Endothelial cell of umbilical vein (primary cell): ENCODE results near the gene CHD5. TPM values are rescaled to one million over a fixed set of nuclear protein-coding genes. Genes with fewer than 3 reads are reported as not detected.

Experiments used
- BruUV-seq: library from RNA; stranded (reverse); fragments of 400-500 nt; replicated peaks from 2 replicates; lab custom pipeline; 2021; lab: Mats Ljungman, UMichigan
- CTCF ChIA-PET: fragments of 300-600, 350-600 bp; sonication (Branson Sonifier 250); formaldehyde crosslinking; loops from one replicate; lab custom pipeline; 2021; ENCODE audit warnings: antibody characterized with exemption, inconsistent platforms; lab: Charles Lee
- POLR2A ChIA-PET: fragments of 300-600, 350-600 bp; sonication (Branson Sonifier 250); formaldehyde crosslinking; loops from one replicate; lab custom pipeline; 2021; ENCODE audit warnings: antibody characterized with exemption, inconsistent platforms; lab: Charles Lee
- DNase-seq: peaks from one replicate; pipeline ENCODE4 v3.0.0-alpha.2; 2011; ENCODE audit warnings: low read depth, low spot score
- FAIRE-seq: peaks from 2 replicates; lab custom pipeline; 2011; peaks lifted over from hg19 to GRCh38; lab: Jason Lieb, UNC
- H2AFZ ChIP-seq: 2 replicates; pipeline ENCODE4 v1.6.0; 2012; ENCODE audit warnings: low read depth, low read length, control low read depth, inconsistent platforms
- H3K27ac ChIP-seq: 2 replicates; pipeline ENCODE4 v1.5.1; 2011; ENCODE audit warnings: low read depth, mild to moderate bottlenecking, control low read depth, low read length, moderate library complexity; ENCODE audit not compliant: insufficient read depth
- H3K27me3 ChIP-seq, 2 experiments: 2 replicates each; pipeline versions ENCODE4 v1.6.0 to v1.6.1; 2011; ENCODE audit warnings: low read length in 2 of 2, mixed read lengths in 1 of 2; ENCODE audit not compliant: control insufficient read depth in 2 of 2, insufficient read depth in 2 of 2
- H3K36me3 ChIP-seq, 2 experiments: 2 replicates in 1 of 2; 3 replicates in 1 of 2; pipeline ENCODE4 v1.5.1; 2011; ENCODE audit warnings: low read length in 2 of 2, mild to moderate bottlenecking in 1 of 2, moderate library complexity in 1 of 2; ENCODE audit not compliant: control insufficient read depth in 2 of 2, insufficient read depth in 2 of 2; ENCODE audit errors: extremely low read depth in 1 of 2
- H3K4me1 ChIP-seq: 3 replicates; pipeline ENCODE4 v1.5.1; 2011; ENCODE audit warnings: mild to moderate bottlenecking, low read length; ENCODE audit not compliant: control insufficient read depth, insufficient read depth; ENCODE audit errors: extremely low read depth
- H3K4me2 ChIP-seq: 2 replicates; pipeline ENCODE4 v1.6.1; 2011; ENCODE audit warnings: low read length, control low read depth, mixed read lengths; ENCODE audit not compliant: insufficient read depth
- H3K4me3 ChIP-seq, 3 experiments: fragments of 200-600 bp in 1 of 3; sonication (generic), shearing (Covaris generic) in 1 of 3; replicated peaks in 1 of 3; 2 replicates each; pipeline ENCODE4 v1.5.1; 2011 to 2016; ENCODE audit warnings: control low read depth in 3 of 3, low read length in 3 of 3, mild to moderate bottlenecking in 2 of 3, inconsistent platforms in 1 of 3, low read depth in 1 of 3, moderate library complexity in 1 of 3; ENCODE audit not compliant: insufficient read depth in 1 of 3
- H3K79me2 ChIP-seq: 2 replicates; pipeline ENCODE4 v1.6.0; 2012; ENCODE audit warnings: low read length, inconsistent platforms; ENCODE audit not compliant: control insufficient read depth, insufficient read depth
- H3K9ac ChIP-seq: replicated peaks from 2 replicates; pipeline ENCODE3; 2011; ENCODE audit warnings: low read length, control low read depth; ENCODE audit not compliant: insufficient read depth; ENCODE audit errors: extremely low read depth
- H3K9me1 ChIP-seq: replicated peaks from 3 replicates; pipeline ENCODE4 v1.6.0; 2011; ENCODE audit warnings: mild to moderate bottlenecking, low read length; ENCODE audit not compliant: control insufficient read depth, insufficient read depth; ENCODE audit errors: extremely low read depth
- H3K9me3 ChIP-seq: replicated peaks from 2 replicates; pipeline ENCODE4 v1.5.1; 2012; ENCODE audit warnings: low read length, inconsistent platforms; ENCODE audit not compliant: control insufficient read depth, insufficient read depth
- H4K20me1 ChIP-seq: replicated peaks from 2 replicates; pipeline ENCODE3; 2011; ENCODE audit warnings: mild to moderate bottlenecking, low read length; ENCODE audit not compliant: control insufficient read depth, insufficient read depth; ENCODE audit errors: extremely low read depth
- EZH2 ChIP-seq: IDR thresholded peaks from 2 replicates; pipeline ENCODE4 v1.6.1; 2012; ENCODE audit warnings: borderline replicate concordance, low read depth, mild to moderate bottlenecking, moderate library complexity, low read length, inconsistent platforms; ENCODE audit not compliant: severe bottlenecking
- FOS ChIP-seq: IDR thresholded peaks from 2 replicates; pipeline ENCODE4 v1.6.1; 2011; ENCODE audit warnings: mild to moderate bottlenecking, low read length, moderate library complexity, borderline replicate concordance; ENCODE audit not compliant: insufficient read depth
- GATA2 ChIP-seq: IDR thresholded peaks from 2 replicates; pipeline ENCODE4 v1.7.0; 2011; ENCODE audit warnings: low read depth, mild to moderate bottlenecking, moderate library complexity, mixed read lengths, low read length; ENCODE audit not compliant: insufficient read length, insufficient read depth
- JUN ChIP-seq: IDR thresholded peaks from 2 replicates; pipeline ENCODE4 v1.6.1; 2011; ENCODE audit warnings: borderline replicate concordance, low read depth; ENCODE audit not compliant: insufficient read length, insufficient read depth
- MYC ChIP-seq: IDR thresholded peaks from one replicate; pipeline ENCODE4 v1.6.1; 2011; ENCODE audit warnings: mild to moderate bottlenecking, low read depth, low read length
- POLR2A ChIP-seq: IDR thresholded peaks from 2 replicates; pipeline ENCODE4 v1.6.1; 2012; ENCODE audit warnings: low read depth, mild to moderate bottlenecking, control low read depth, low read length
- POLR2AphosphoS5 ChIP-seq: IDR thresholded peaks from 2 replicates; pipeline ENCODE4 v1.6.1; 2012; ENCODE audit warnings: low read depth, mild to moderate bottlenecking, control low read depth, low read length, moderate library complexity; ENCODE audit not compliant: insufficient read depth
- dilution Hi-C: fragments of 300-500 bp; cut with MboI; formaldehyde crosslinking; loops from one replicate; pipeline ENCODE4 v1.15.0; 2019; ENCODE audit warnings: low sequenced_read_pairs; ENCODE audit not compliant: extremely low pct_ligation_motif_present
- intact Hi-C: fragments of 100-400 bp; cut with micrococcal nuclease; formaldehyde crosslinking; loops from one replicate; pipeline ENCODE4 v1.10.0; 2022
- polyA plus RNA-seq, 4 experiments: library from polyadenylated mRNA; depleted of rRNA in 3 of 4; stranded (reverse) in 3 of 4; unstranded in 1 of 4; fragments of >200 nt; gene quantifications; 2 replicates each; pipeline versions ENCODE4 v1.2.1 to v1.2.3, GENCODE V29; 2011 to 2012; ENCODE audit warnings: missing spikeins in 1 of 4
- total RNA-seq: library from RNA; stranded (reverse); gene quantifications from 2 replicates; pipeline ENCODE4 v1.2.3, GENCODE V29; 2021
- TF ChIP-seq, protein P1 (sequence below): IDR thresholded peaks from 2 replicates; pipeline ENCODE4 v1.6.1; 2011; ENCODE audit not compliant: insufficient read depth, insufficient read length
- TF ChIP-seq, protein P2 (sequence below), 2 donors: IDR thresholded peaks; 1 replicate in 1 of 2; 2 replicates in 1 of 2; pipeline ENCODE4 v1.5.1; 2011; ENCODE audit warnings: low read length in 2 of 2, mild to moderate bottlenecking in 2 of 2, moderate library complexity in 2 of 2, control low read depth in 1 of 2, inconsistent platforms in 1 of 2, low read depth in 1 of 2; ENCODE audit not compliant: insufficient read depth in 1 of 2; ENCODE audit errors: extremely low read depth in 1 of 2

Gene CHD5
- total and polyA plus RNA-seq, 2 donors (not counting 3 experiments of a cell fraction or from before 2014, with no cell fraction given), result 0.04 to 0.11 TPM

DNA sequence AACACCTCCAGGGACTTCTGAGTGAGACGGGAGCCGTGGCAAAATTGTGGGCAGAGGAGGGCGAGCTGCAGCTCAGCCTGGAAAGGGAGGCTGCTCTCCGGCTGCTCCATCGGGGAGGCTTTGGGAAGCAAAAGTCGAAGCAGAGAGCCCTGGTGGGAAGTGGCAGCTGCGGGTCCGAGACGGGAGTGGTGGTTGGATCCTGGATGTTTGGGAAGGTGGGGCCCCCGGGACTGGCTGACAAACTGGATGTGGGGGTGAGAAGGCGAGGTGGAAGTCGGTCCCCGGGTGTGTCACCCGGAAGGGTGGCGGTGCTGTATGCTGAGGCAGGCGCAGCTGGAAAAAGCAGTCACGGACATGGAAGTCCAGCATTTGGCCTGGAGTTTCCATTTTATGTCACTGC is 82.3 kb downstream of the CHD5 start:
- BruUV-seq, result no TSS peak
- no peaks in the 10 kb centered on the region for H3K9me1 ChIP-seq
- FAIRE-seq (no peak), DNase-seq (no peak)
- no peaks in the 10 kb centered on the region for H4K20me1 ChIP-seq
- no peak for TF ChIP-seq JUN
- no peaks in the 10 kb centered on the region for H3K27me3 ChIP-seq
- dilution Hi-C loops, result no loop called here
- CTCF ChIA-PET, result interaction anchor here (1.5 kb wide), 1 partner anchor 45 kb away, joined by 5 read pairs; no protein-coding TSS in a partner anchor
- H3K9ac ChIP-seq, result no peak overlapping the region
- H3K4me3 ChIP-seq, result no peak overlapping the region
- H3K4me1 ChIP-seq, result no peaks in the 10 kb centered on the region
- H3K4me2 ChIP-seq, result no peak overlapping the region
- no peaks in the 10 kb centered on the region for H3K36me3 ChIP-seq
- POLR2A ChIA-PET, result no interaction called here
- H3K9me3 ChIP-seq, result no peaks in the 10 kb centered on the region
- intact Hi-C loops, result loop anchor here (2.0 kb wide), 1 partner anchor 45 kb away; no protein-coding TSS in a partner anchor
- no peak overlapping the region for H2AFZ ChIP-seq
- H3K79me2 ChIP-seq, result no peaks in the 10 kb centered on the region
- H3K27ac ChIP-seq, result no peak overlapping the region

DNA sequence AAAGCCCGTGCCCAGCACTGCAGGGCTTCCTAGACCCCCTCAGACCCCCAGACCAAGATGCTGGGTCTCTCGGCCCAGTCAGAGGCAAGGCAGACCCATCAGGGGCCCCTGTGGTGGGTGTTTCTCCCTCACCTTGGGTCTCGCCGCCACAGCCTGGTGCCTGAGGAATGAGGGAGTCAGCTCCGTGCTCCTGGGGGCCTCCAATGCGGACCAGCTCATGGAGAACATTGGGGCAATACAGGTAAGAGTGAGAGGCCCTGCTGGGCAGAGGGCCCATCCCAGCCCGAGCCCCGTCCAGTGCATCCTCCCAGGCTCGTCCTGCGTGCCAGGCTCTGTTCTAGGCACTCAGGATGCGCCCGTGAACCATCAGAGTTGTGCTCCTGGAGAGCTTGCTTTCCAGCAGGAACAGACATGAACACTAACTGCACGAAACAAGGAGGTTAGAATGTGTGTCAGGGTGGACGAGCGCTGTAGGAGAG is 83.0 kb downstream of the CHD5 start:
- Histone ChIP-seq H2AFZ (no peak overlapping the region), H3K27me3 (no peaks in the 10 kb centered on the region), H3K4me2 (no peak overlapping the region), H3K36me3 (no peaks in the 10 kb centered on the region), H3K4me3 (no peak overlapping the region), H3K27ac (no peak overlapping the region), H3K79me2 (no peaks in the 10 kb centered on the region), H3K9me1 (no peaks in the 10 kb centered on the region), H3K4me1 (no peaks in the 10 kb centered on the region), H4K20me1 (no peaks in the 10 kb centered on the region), H3K9ac (no peak overlapping the region), H3K9me3 (no peaks in the 10 kb centered on the region)
- intact Hi-C loops, result no loop called here
- BruUV-seq, result no TSS peak
- DNase-seq, result no peak
- ChIA-PET CTCF (interaction anchor here (0.8 to 1.5 kb wide), 3 partner anchors 12 to 44 kb away, joined by 3 to 5 read pairs (median 3); no protein-coding TSS in a partner anchor), POLR2A (no interaction called here)
- no peak for FAIRE-seq
- dilution Hi-C loops, result no loop called here
- no peak for TF ChIP-seq GATA2
- no peak for TF ChIP-seq JUN
- no peak for TF ChIP-seq FOS
- TF ChIP-seq POLR2AphosphoS5, result no peak
- TF ChIP-seq, protein P1, sequence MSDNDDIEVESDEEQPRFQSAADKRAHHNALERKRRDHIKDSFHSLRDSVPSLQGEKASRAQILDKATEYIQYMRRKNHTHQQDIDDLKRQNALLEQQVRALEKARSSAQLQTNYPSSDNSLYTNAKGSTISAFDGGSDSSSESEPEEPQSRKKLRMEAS, result no peak
- no peak for TF ChIP-seq POLR2A
- no peak for TF ChIP-seq MYC
- no peak for TF ChIP-seq EZH2
- TF ChIP-seq, protein P2, sequence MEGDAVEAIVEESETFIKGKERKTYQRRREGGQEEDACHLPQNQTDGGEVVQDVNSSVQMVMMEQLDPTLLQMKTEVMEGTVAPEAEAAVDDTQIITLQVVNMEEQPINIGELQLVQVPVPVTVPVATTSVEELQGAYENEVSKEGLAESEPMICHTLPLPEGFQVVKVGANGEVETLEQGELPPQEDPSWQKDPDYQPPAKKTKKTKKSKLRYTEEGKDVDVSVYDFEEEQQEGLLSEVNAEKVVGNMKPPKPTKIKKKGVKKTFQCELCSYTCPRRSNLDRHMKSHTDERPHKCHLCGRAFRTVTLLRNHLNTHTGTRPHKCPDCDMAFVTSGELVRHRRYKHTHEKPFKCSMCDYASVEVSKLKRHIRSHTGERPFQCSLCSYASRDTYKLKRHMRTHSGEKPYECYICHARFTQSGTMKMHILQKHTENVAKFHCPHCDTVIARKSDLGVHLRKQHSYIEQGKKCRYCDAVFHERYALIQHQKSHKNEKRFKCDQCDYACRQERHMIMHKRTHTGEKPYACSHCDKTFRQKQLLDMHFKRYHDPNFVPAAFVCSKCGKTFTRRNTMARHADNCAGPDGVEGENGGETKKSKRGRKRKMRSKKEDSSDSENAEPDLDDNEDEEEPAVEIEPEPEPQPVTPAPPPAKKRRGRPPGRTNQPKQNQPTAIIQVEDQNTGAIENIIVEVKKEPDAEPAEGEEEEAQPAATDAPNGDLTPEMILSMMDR (IDR thresholded peaks at IDR 0.05; ENCODE audit: extremely low read depth in 1 of 2, insufficient read depth in 1 of 2, low read depth in 1 of 2, low read length in 2 of 2), result no peak
